HG03095 (cell line): Measurements from ENCODE around the gene FHDC1.

Experiments used
- ATAC-seq: cut with Tn5 transposase; IDR thresholded peaks from one replicate; pipeline ENCODE4 v1.9.1; 2021; ENCODE audit warnings: moderate library complexity; ENCODE audit not compliant: unreplicated experiment

FHDC1 gene

GRCh38 chr4:153002110-153002509 is 66.0 kb downstream of the FHDC1 start:
- ATAC-seq = no peak

- ATAC-seq = no peak
These were observed 68.1 kb downstream of the FHDC1 start for GRCh38 chr4:153004081-153004850.

GRCh38 chr4:153005899-153006381 is 69.8 kb downstream of the FHDC1 start:
- no peak for ATAC-seq

- peak; percentile 66 for ATAC-seq
These were observed 72.6 kb downstream of the FHDC1 start for GRCh38 chr4:153008578-153009199.

- no peak for ATAC-seq
These were observed 74.0 kb downstream of the FHDC1 start for GRCh38 chr4:153010146-153010545.

- no peak for ATAC-seq
These were observed 77.3 kb downstream of the FHDC1 start for GRCh38 chr4:153013202-153013977.

- no peak for ATAC-seq
These were observed 78.3 kb downstream of the FHDC1 start for GRCh38 chr4:153014460-153014859.

GRCh38 chr4:153016592-153016991 is 80.5 kb downstream of the FHDC1 start:
- no peak for ATAC-seq

GRCh38 chr4:153018031-153018430 is 81.9 kb downstream of the FHDC1 start:
- no peak for ATAC-seq

GRCh38 chr4:153018684-153019083 is 82.6 kb downstream of the FHDC1 start:
- no peak for ATAC-seq

GRCh38 chr4:153019906-153020305 is 83.8 kb downstream of the FHDC1 start:
- no peak for ATAC-seq

GRCh38 chr4:153020457-153020856 is 84.3 kb downstream of the FHDC1 start:
- no peak for ATAC-seq

GRCh38 chr4:153021276-153021675 is 85.2 kb downstream of the FHDC1 start:
- no peak for ATAC-seq

- no peak for ATAC-seq
These were observed 86.2 kb downstream of the FHDC1 start for GRCh38 chr4:153022241-153022715.

- ATAC-seq = no peak
These were observed 87.0 kb downstream of the FHDC1 start for GRCh38 chr4:153023139-153023538.

GRCh38 chr4:153023692-153024394 is 87.7 kb downstream of the FHDC1 start:
- no peak for ATAC-seq

GRCh38 chr4:153024466-153024865 is 88.3 kb downstream of the FHDC1 start:
- ATAC-seq = no peak

GRCh38 chr4:153025406-153025805 is 89.3 kb downstream of the FHDC1 start:
- no peak for ATAC-seq

- no peak for ATAC-seq
These were observed 90.6 kb downstream of the FHDC1 start for GRCh38 chr4:153026591-153027346.

GRCh38 chr4:153027866-153028265 is 91.7 kb downstream of the FHDC1 start:
- ATAC-seq = no peak
